Astrocyte of the hippocampus (primary cell): ENCODE measurements around the gene TAS2R43.
"Not testable (repeated sequence)": the region's sequence is repeated elsewhere in the genome, so short reads cannot be mapped to it uniquely, and the experiment has no call there.

Experiments
- DNase-seq: peaks from one replicate; pipeline ENCODE4 v3.0.0; 2011; ENCODE audit warnings: low read depth, low spot score

Gene TAS2R43

GRCh38 chr12:11059784-11060183 lies 32.3 kb downstream of the TAS2R43 start:
- no peak for DNase-seq

GRCh38 chr12:11059041-11059440 lies 33.1 kb downstream of the TAS2R43 start:
- DNase-seq: no peak

- no peak for DNase-seq
Measured at GRCh38 chr12:11055306-11055705, 36.8 kb downstream of the TAS2R43 start.

GRCh38 chr12:11049806-11050531 lies 42.1 kb downstream of the TAS2R43 start:
- DNase-seq: not testable (repeated sequence)

GRCh38 chr12:11041366-11041765 lies 50.7 kb downstream of the TAS2R43 start:
- not testable (repeated sequence) for DNase-seq
